GM15510 (cell line): ENCODE measurements around the gene NKAIN2.

Source experiments
- POLR2A ChIP-seq: IDR thresholded peaks from 3 replicates; pipeline ENCODE4 v1.6.1; 2011; ENCODE audit warnings: borderline replicate concordance; ENCODE audit not compliant: insufficient read length; ENCODE audit errors: extremely low read depth

NKAIN2 gene

GRCh38 chr6:124869416-124869815 lies 1065.8 kb downstream of the NKAIN2 start:
- TF ChIP-seq POLR2A = no peak

- no peak for TF ChIP-seq POLR2A
Measured at GRCh38 chr6:124870611-124871459, 1067.2 kb downstream of the NKAIN2 start.

- TF ChIP-seq POLR2A = no peak
Measured at GRCh38 chr6:124872361-124873065, 1068.8 kb downstream of the NKAIN2 start.

GRCh38 chr6:124873066-124873410 lies 1069.4 kb downstream of the NKAIN2 start:
- no peak for TF ChIP-seq POLR2A
